Progenitor cell of endocrine pancreas (in vitro differentiated cells): ENCODE data around the gene CACNA2D1. TPM values are rescaled to one million over a fixed set of nuclear protein-coding genes. Genes with fewer than 3 reads are reported as not detected.
A peak's percentile ranks its signal among the peaks of the same experiment; 100 is the strongest.
"Not testable (repeated sequence)": the region's sequence is repeated elsewhere in the genome, so short reads cannot be mapped to it uniquely, and the experiment has no call there.

Experiments used
- DNase-seq: peaks from one replicate; pipeline ENCODE4 v3.0.0; 2021; ENCODE audit warnings: low spot score; ENCODE audit not compliant: unreplicated experiment
- H3K27ac Mint-ChIP-seq: 2 replicates; pipeline ENCODE4 v1.8.0; 2021; ENCODE audit warnings: mild to moderate bottlenecking, moderate library complexity, mixed read lengths
- H3K27me3 Mint-ChIP-seq: 2 replicates; pipeline ENCODE4 v1.8.0; 2021; ENCODE audit warnings: mixed read lengths
- H3K36me3 Mint-ChIP-seq: 2 replicates; pipeline ENCODE4 v1.8.0; 2022; ENCODE audit warnings: mixed read lengths; ENCODE audit not compliant: insufficient read depth
- H3K4me1 Mint-ChIP-seq: 2 replicates; pipeline ENCODE4 v1.8.0; 2021; ENCODE audit warnings: low read depth, mixed read lengths
- H3K4me3 Mint-ChIP-seq: 2 replicates; pipeline ENCODE4 v1.8.0; 2021; ENCODE audit warnings: low read depth, mild to moderate bottlenecking, moderate library complexity, mixed read lengths
- H3K9me3 Mint-ChIP-seq: 2 replicates; pipeline ENCODE4 v1.8.0; 2021; ENCODE audit warnings: low read depth, mixed read lengths
- total RNA-seq: library from RNA; stranded (reverse); gene quantifications from 2 replicates; pipeline ENCODE4 v1.2.1, GENCODE V29; 2021
- TF ChIP-seq, protein P1 (sequence below): fragments of 200-600 bp; sonication (generic); IDR thresholded peaks from one replicate; pipeline ENCODE4 v1.5.0; 2021; ENCODE audit warnings: antibody characterized with exemption, mild to moderate bottlenecking; ENCODE audit not compliant: unreplicated experiment

Gene CACNA2D1
- total RNA-seq, 1 donor from 2014 or later = 25.1 TPM

DNA sequence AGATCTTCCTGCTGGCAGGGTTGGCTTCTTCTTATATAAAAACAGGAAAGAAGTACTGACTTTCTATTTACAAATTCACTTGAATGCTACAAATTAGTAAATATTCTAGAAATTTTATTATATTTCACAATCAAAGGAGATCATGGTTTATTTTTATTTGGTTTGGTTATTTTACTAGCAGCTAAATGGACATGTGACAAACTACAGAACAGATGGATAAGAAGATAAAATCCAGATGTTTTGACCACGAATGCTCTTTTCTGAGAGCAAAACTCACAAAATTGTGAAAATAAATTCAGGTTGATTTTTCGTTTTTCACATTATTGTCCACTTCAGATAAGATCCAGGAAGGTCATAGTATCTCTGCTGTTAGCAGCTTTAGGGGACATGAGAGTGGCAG, 55.4 kb downstream of the CACNA2D1 start:
- DNase-seq = no peak
- H3K4me1 Mint-ChIP-seq = peaks cover 7% of the 10 kb centered on the region
- no peaks in the 10 kb centered on the region for H3K36me3 Mint-ChIP-seq
- no peak overlapping the region for H3K4me3 Mint-ChIP-seq
- H3K27ac Mint-ChIP-seq = peak overlapping the region; percentile 43
- no peaks in the 10 kb centered on the region for H3K9me3 Mint-ChIP-seq
- no peaks in the 10 kb centered on the region for H3K27me3 Mint-ChIP-seq
- TF ChIP-seq, protein P1, sequence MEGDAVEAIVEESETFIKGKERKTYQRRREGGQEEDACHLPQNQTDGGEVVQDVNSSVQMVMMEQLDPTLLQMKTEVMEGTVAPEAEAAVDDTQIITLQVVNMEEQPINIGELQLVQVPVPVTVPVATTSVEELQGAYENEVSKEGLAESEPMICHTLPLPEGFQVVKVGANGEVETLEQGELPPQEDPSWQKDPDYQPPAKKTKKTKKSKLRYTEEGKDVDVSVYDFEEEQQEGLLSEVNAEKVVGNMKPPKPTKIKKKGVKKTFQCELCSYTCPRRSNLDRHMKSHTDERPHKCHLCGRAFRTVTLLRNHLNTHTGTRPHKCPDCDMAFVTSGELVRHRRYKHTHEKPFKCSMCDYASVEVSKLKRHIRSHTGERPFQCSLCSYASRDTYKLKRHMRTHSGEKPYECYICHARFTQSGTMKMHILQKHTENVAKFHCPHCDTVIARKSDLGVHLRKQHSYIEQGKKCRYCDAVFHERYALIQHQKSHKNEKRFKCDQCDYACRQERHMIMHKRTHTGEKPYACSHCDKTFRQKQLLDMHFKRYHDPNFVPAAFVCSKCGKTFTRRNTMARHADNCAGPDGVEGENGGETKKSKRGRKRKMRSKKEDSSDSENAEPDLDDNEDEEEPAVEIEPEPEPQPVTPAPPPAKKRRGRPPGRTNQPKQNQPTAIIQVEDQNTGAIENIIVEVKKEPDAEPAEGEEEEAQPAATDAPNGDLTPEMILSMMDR = no peak

DNA sequence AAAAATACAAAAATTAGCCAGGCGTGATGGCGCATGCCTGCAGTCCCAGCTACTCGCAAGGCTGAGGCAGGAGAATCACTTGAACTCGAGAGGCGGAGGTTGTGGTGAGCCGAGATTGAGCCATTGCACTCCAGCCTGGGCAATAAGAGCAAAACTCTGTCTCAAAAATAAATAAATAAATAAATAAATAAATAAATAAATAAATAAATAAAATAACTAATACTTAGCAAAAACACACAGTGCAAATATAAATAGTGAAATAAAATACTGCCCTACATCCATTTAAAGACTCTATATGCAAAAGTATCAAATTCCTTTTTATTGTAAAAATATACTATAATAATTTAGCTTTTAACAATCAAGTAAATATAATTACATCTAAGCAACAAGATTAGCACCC, 57.0 kb downstream of the CACNA2D1 start:
- not testable (repeated sequence) for H3K27ac Mint-ChIP-seq, H3K9me3 Mint-ChIP-seq, DNase-seq, H3K36me3 Mint-ChIP-seq, H3K4me3 Mint-ChIP-seq, H3K27me3 Mint-ChIP-seq, H3K4me1 Mint-ChIP-seq

DNA sequence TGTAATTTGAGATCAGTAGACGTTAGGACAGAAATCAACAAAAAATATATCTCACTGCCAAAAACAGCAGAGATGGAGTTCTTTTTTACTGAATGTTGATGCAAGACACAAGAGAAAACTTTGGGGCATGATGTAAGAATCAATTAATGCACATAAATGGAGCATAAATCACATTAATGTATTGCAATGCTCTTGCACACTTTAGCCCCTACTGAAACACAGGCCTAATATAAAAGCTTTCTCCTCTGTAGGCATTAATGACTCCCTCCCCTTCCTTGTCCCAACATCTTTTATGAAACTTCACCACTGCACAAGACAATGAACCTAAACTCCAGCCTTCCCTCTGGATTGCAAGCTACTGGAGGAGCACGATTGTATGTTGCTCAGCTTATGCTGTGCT, 58.8 kb downstream of the CACNA2D1 start:
- no peaks in the 10 kb centered on the region for H3K27me3 Mint-ChIP-seq
- TF ChIP-seq, protein P1 = no peak
- DNase-seq = no peak
- H3K4me3 Mint-ChIP-seq = no peak overlapping the region
- peaks cover 4% of the 10 kb centered on the region for H3K4me1 Mint-ChIP-seq
- H3K27ac Mint-ChIP-seq = no peak overlapping the region
- no peaks in the 10 kb centered on the region for H3K36me3 Mint-ChIP-seq
- H3K9me3 Mint-ChIP-seq = no peaks in the 10 kb centered on the region

DNA sequence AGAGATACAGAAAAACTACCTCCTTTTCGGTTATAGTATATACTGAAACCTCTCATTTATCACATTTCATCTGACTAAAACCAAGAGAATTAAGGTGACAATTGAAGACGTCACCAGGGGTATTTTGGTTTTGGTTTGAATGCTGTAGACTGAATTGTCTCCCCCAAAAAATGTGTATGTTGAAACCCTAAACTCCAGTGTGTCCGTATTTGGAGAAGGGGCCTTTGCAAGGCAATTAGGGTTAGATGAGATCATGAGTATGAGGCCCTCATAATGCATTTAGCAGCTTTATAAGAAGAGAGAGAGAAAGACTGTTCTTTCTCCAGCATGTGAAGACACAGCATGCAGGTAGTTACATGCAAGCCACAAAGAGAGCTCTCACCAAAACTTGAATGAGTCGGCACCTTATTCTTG, 59.5 kb downstream of the CACNA2D1 start:
- TF ChIP-seq, protein P1 = no peak
- no peaks in the 10 kb centered on the region for H3K9me3 Mint-ChIP-seq
- no peak overlapping the region for H3K4me3 Mint-ChIP-seq
- DNase-seq = no peak
- no peak overlapping the region for H3K27ac Mint-ChIP-seq
- no peaks in the 10 kb centered on the region for H3K36me3 Mint-ChIP-seq
- no peaks in the 10 kb centered on the region for H3K27me3 Mint-ChIP-seq
- H3K4me1 Mint-ChIP-seq = peaks cover 4% of the 10 kb centered on the region

DNA sequence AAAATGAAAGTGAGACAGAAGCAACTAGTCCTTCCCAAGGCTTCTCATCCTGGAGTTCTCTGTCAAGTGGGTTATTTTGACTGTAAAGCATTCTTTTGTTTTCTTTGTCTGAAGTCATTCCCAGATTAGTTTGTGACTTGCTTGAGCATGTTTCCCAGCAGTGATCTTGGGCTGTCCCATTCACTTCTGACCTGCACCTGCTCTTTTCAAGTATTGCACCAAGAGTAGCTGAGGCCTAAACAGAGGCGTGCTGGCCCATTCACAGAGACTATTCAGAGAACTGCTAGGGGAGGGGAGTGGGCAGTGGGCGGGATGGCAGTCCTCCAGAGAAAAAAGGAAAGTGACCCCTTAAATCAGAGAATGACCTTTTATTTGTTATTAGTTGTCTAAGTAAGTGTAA, 61.3 kb downstream of the CACNA2D1 start:
- no peaks in the 10 kb centered on the region for H3K9me3 Mint-ChIP-seq
- H3K27ac Mint-ChIP-seq = no peak overlapping the region
- TF ChIP-seq, protein P1 = no peak
- no peaks in the 10 kb centered on the region for H3K36me3 Mint-ChIP-seq
- no peak overlapping the region for H3K4me3 Mint-ChIP-seq
- peaks cover 3% of the 10 kb centered on the region for H3K4me1 Mint-ChIP-seq
- H3K27me3 Mint-ChIP-seq = no peaks in the 10 kb centered on the region
- DNase-seq = no peak

DNA sequence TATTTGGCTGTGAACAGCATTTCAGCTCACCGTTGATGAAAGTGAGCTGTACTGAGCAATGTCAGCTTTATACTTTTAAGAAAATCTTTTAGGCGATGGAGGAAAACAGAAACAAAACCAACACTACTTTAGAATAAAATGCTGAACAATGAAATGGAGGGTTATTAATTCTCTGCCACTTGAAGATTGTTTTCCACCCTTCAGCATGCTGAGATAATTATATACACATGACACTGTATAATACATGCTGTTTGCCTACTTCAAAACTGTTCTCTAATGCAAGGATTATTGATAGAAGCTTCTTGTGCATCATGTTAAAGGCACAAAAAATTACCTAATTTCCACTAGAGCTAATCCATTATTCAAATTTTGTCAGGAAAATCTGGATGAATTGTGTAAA, 66.8 kb downstream of the CACNA2D1 start:
- Mint-ChIP-seq H3K4me3 (no peak overlapping the region), H3K27me3 (no peaks in the 10 kb centered on the region), H3K4me1 (peaks cover 17% of the 10 kb centered on the region), H3K9me3 (no peaks in the 10 kb centered on the region), H3K27ac (no peak overlapping the region), H3K36me3 (no peaks in the 10 kb centered on the region)
- no peak for DNase-seq
- TF ChIP-seq, protein P1 = no peak
